OCI-LY3 (cell line): ENCODE data around the gene PBX2.

ENCODE experiments used
- CTCF ChIP-seq: fragments of 200-600, 300-600 bp; sonication (generic); IDR thresholded peaks from 2 replicates; pipeline ENCODE4 v1.5.1; 2014; ENCODE audit warnings: antibody characterized with exemption, low read length, low read depth
- EZH2phosphoT487 ChIP-seq: fragments of 200-600 bp; shearing (Covaris generic); IDR thresholded peaks from 2 replicates; pipeline ENCODE4 v1.6.1; 2018; ENCODE audit warnings: antibody characterized with exemption, mixed run types, low read depth

GRCh38 chr6:32223258-32224235 lies 33.5 kb upstream of the PBX2 start, which contains the start of gene NOTCH4:
- TF ChIP-seq CTCF (no peak), EZH2phosphoT487 (no peak)
